Trophoblast cell (in vitro differentiated cells and primary cell): ENCODE results near the gene ZNF526.
A peak's percentile ranks its signal among the peaks of the same experiment; 100 is the strongest.

Source experiments
- DNase-seq, 2 donors: peaks; one replicate each; pipeline ENCODE4 v3.0.0-alpha.2; 2016
- H2AFZ ChIP-seq: 2 replicates; pipeline ENCODE4 v1.6.1; 2013; ENCODE audit warnings: low read length, moderate library complexity, mild to moderate bottlenecking; ENCODE audit not compliant: insufficient read depth, poor library complexity
- H2AK5ac ChIP-seq: 2 replicates; pipeline ENCODE4 v1.6.1; 2013; ENCODE audit warnings: mild to moderate bottlenecking, low read length
- H2BK120ac ChIP-seq: 2 replicates; pipeline ENCODE4 v1.6.1; 2013; ENCODE audit warnings: low read length, mild to moderate bottlenecking, moderate library complexity; ENCODE audit not compliant: insufficient read depth, poor library complexity
- H2BK12ac ChIP-seq: 2 replicates; pipeline ENCODE4 v1.6.1; 2013; ENCODE audit warnings: mild to moderate bottlenecking, low read length, moderate library complexity
- H2BK5ac ChIP-seq: 2 replicates; pipeline ENCODE4 v1.6.1; 2013; ENCODE audit warnings: low read length, low read depth, moderate library complexity, mild to moderate bottlenecking; ENCODE audit not compliant: poor library complexity
- H3K14ac ChIP-seq: 2 replicates; pipeline ENCODE4 v1.6.1; 2013; ENCODE audit warnings: mild to moderate bottlenecking, low read length
- H3K18ac ChIP-seq: 2 replicates; pipeline ENCODE4 v1.6.1; 2013; ENCODE audit warnings: mild to moderate bottlenecking, low read length
- H3K23ac ChIP-seq: 2 replicates; pipeline ENCODE4 v1.6.1; 2013; ENCODE audit warnings: low read length
- H3K27ac ChIP-seq: 2 replicates; pipeline ENCODE4 v1.5.1; 2013; ENCODE audit warnings: low read depth, mild to moderate bottlenecking, inconsistent platforms, low read length, moderate library complexity
- H3K27me3 ChIP-seq: 2 replicates; pipeline ENCODE4 v1.6.1; 2013; ENCODE audit warnings: inconsistent platforms, mild to moderate bottlenecking, low read length, moderate library complexity; ENCODE audit not compliant: insufficient read depth
- H3K36me3 ChIP-seq, 2 experiments: 1 replicate in 1 of 2; 2 replicates in 1 of 2; pipeline ENCODE4 v1.6.1; 2013; ENCODE audit warnings: low read length in 2 of 2, mild to moderate bottlenecking in 2 of 2, moderate library complexity in 1 of 2; ENCODE audit not compliant: insufficient read depth in 2 of 2, control insufficient read depth in 1 of 2
- H3K4ac ChIP-seq: 2 replicates; pipeline ENCODE4 v1.6.1; 2013; ENCODE audit warnings: low read depth, mild to moderate bottlenecking, low read length, moderate library complexity
- H3K4me1 ChIP-seq, 2 experiments: 1 replicate in 1 of 2; 2 replicates in 1 of 2; pipeline ENCODE4 v1.6.1; 2013; ENCODE audit warnings: low read length in 2 of 2, mild to moderate bottlenecking in 2 of 2, moderate library complexity in 1 of 2; ENCODE audit not compliant: insufficient read depth in 2 of 2, control insufficient read depth in 1 of 2
- H3K4me2 ChIP-seq: 2 replicates; pipeline ENCODE4 v1.6.1; 2013; ENCODE audit warnings: inconsistent platforms, mild to moderate bottlenecking, low read length, moderate library complexity
- H3K4me3 ChIP-seq: 2 replicates; pipeline ENCODE4 v1.5.1; 2013; ENCODE audit warnings: mild to moderate bottlenecking, low read depth, low read length, inconsistent platforms
- H3K79me1 ChIP-seq: one replicate; pipeline ENCODE4 v1.6.1; 2013; ENCODE audit warnings: low read length
- H3K79me2 ChIP-seq: 2 replicates; pipeline ENCODE4 v1.6.1; 2013; ENCODE audit warnings: low read length, mild to moderate bottlenecking; ENCODE audit not compliant: control insufficient read depth, insufficient read depth, poor library complexity
- H3K9ac ChIP-seq: 2 replicates; pipeline ENCODE4 v1.6.1; 2013; ENCODE audit warnings: mild to moderate bottlenecking, low read length
- H3K9me3 ChIP-seq: 2 replicates; pipeline ENCODE4 v1.6.1; 2013; ENCODE audit warnings: low read depth, mild to moderate bottlenecking, control low read depth, inconsistent platforms, low read length; ENCODE audit not compliant: insufficient read depth
- H4K12ac ChIP-seq: 2 replicates; pipeline ENCODE4 v1.6.1; 2013; ENCODE audit warnings: low read depth, mild to moderate bottlenecking, low read length, moderate library complexity
- H4K8ac ChIP-seq: 2 replicates; pipeline ENCODE4 v1.6.1; 2013; ENCODE audit warnings: low read depth, mild to moderate bottlenecking, low read length, moderate library complexity
- H4K91ac ChIP-seq: one replicate; pipeline ENCODE4 v1.6.1; 2013; ENCODE audit warnings: low read depth, mild to moderate bottlenecking, low read length, moderate library complexity
- WGBS: extraction: QIAGEN DNeasy Blood & Tissue Kit; methylation state at CpG from one replicate; pipeline ENCODE4 v1.1.7; 2013; ENCODE audit warnings: missing lambda C conversion rate; ENCODE audit not compliant: insufficient read length, insufficient coverage; ENCODE audit errors: extremely low coverage; 5-methylcytosine and 5-hydroxymethylcytosine counted together

The ZNF526 gene

DNA sequence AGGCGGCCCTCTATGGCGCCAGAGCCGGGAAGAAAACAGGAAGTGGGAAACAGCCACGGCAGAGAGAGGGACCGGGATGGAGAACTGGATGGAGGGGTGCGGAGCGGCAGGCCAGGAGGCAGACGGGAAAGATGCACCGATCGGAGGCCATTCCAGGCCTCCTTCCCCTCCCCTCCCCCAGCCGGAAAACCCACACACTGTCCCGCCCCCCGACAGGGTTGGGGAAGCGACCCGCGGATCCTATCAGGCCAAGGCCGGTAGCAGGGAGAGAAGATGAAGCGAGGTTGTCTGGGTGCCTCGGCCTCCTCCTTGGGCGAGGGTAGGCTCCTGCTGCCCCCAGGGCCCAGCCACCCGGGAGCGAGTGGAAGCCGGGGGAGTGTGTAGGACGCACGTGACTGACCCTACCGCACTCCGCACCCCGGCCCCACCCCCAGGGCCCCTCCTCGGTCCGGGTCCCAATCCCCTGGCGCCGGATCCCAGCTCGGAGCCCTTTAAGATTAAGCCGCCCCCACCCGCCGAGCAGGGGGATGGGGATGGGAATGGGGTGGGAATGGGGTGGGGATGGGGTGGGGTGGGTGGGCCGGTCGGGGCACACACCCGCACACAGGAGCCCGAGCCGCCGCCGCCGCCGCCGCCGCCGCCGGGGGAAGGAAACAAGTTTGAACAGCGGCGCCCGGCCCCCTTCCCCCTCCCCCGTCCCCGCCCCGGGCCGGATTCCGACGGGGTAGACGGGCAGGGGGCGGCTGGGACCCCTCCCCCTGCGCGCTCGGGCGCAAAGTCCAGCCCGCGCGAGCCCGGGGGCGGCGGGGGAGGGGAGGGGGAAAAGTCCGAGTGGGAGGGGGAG is 33.4 kb downstream of the ZNF526 start:
- Histone ChIP-seq H3K9me3 (no peaks in the 10 kb centered on the region), H3K23ac (no peak overlapping the region), H2AFZ (peak overlapping the region; percentile 69), H3K27me3 (no peaks in the 10 kb centered on the region), H4K12ac (peak overlapping the region; percentile 87), H3K79me1 (peaks cover 31% of the 10 kb centered on the region), H2BK12ac (peak overlapping the region; percentile 46), H3K27ac (peak overlapping the region; percentile 96), H3K4ac (peak overlapping the region; percentile 73), H3K79me2 (peaks cover 32% of the 10 kb centered on the region), H3K9ac (peak overlapping the region; percentile 50), H4K91ac (peak overlapping the region; percentile 98), H2BK5ac (peak overlapping the region; percentile 99), H4K8ac (peak overlapping the region; percentile 83), H3K18ac (peak overlapping the region; percentile 69), H3K14ac (peak overlapping the region; percentile 97), H3K4me3 (peak overlapping the region; percentile 99), H3K36me3 (peaks cover 24 to 35% of the 10 kb centered on the region in 2 experiments), H3K4me1 (peaks cover 18 to 23% of the 10 kb centered on the region in 2 experiments), H3K4me2 (peak overlapping the region; percentile 75), H2AK5ac (peak overlapping the region; percentile 98), H2BK120ac (peak overlapping the region; percentile 61)
- DNase-seq, result peak; percentile 20 to 40
- no CpG with 5 or more reads among the region's 71 CpGs for WGBS

DNA sequence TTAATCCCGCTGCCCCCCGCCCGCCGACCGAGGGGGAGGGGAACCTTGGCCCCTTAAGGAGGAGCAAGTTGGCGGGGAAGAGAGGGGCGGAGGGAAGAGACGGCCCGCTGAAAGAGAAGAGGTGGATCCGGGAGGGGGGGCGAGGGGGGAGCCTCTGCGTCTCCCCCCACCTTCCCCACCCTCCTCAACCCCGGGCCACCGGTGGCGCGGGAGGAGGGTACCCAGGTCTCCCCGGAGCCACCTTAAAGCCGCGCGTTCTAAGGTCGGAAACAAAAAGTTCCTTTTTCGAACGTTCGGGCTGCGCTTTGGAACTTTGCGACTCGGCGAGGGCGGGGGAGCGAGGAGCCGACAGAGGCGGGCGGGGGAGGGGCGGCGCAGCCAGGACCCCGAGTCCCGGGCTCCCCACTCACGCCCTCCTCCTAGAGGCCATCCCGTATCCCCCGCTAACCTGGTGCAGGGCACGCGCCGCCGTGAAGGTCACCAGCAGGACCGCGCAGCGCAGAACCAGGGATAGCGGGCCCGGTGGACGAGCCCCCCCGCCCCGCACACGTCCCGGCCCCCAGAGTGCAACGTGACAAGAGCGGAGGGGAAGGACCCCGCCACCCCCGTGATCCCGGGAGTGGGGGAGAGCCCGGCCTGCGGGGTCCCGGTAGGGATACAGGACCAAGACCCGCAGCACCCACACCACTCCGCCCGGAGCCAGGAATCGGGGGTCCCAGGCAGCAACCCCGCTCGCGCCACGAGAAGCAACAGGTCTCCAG is 34.2 kb downstream of the ZNF526 start:
- H3K4me1 ChIP-seq, result peaks cover 18 to 23% of the 10 kb centered on the region in 2 experiments
- peak overlapping the region; percentile 76 for H2BK12ac ChIP-seq
- H3K79me1 ChIP-seq, result peaks cover 31% of the 10 kb centered on the region
- H3K4me2 ChIP-seq, result peak overlapping the region; percentile 63
- WGBS, result no CpG with 5 or more reads among the region's 70 CpGs
- peak overlapping the region; percentile 96 for H3K27ac ChIP-seq
- peak overlapping the region; percentile 100 for H2AK5ac ChIP-seq
- H3K36me3 ChIP-seq, result peaks cover 16 to 26% of the 10 kb centered on the region in 2 experiments
- H4K12ac ChIP-seq, result peak overlapping the region; percentile 97
- peak overlapping the region; percentile 97 for H2BK120ac ChIP-seq
- peak overlapping the region; percentile 99 for H2BK5ac ChIP-seq
- H3K23ac ChIP-seq, result no peak overlapping the region
- no peaks in the 10 kb centered on the region for H3K27me3 ChIP-seq
- H4K91ac ChIP-seq, result peak overlapping the region; percentile 98
- peak overlapping the region; percentile 99 for H3K4me3 ChIP-seq
- peak overlapping the region; percentile 45 for H2AFZ ChIP-seq
- peak overlapping the region; percentile 95 for H3K9ac ChIP-seq
- H3K14ac ChIP-seq, result peak overlapping the region; percentile 99
- DNase-seq, result peak; percentile 41 to 72
- peaks cover 32% of the 10 kb centered on the region for H3K79me2 ChIP-seq
- H3K9me3 ChIP-seq, result no peaks in the 10 kb centered on the region
- H3K18ac ChIP-seq, result peak overlapping the region; percentile 100
- H3K4ac ChIP-seq, result peak overlapping the region; percentile 100
- peak overlapping the region; percentile 76 for H4K8ac ChIP-seq

DNA sequence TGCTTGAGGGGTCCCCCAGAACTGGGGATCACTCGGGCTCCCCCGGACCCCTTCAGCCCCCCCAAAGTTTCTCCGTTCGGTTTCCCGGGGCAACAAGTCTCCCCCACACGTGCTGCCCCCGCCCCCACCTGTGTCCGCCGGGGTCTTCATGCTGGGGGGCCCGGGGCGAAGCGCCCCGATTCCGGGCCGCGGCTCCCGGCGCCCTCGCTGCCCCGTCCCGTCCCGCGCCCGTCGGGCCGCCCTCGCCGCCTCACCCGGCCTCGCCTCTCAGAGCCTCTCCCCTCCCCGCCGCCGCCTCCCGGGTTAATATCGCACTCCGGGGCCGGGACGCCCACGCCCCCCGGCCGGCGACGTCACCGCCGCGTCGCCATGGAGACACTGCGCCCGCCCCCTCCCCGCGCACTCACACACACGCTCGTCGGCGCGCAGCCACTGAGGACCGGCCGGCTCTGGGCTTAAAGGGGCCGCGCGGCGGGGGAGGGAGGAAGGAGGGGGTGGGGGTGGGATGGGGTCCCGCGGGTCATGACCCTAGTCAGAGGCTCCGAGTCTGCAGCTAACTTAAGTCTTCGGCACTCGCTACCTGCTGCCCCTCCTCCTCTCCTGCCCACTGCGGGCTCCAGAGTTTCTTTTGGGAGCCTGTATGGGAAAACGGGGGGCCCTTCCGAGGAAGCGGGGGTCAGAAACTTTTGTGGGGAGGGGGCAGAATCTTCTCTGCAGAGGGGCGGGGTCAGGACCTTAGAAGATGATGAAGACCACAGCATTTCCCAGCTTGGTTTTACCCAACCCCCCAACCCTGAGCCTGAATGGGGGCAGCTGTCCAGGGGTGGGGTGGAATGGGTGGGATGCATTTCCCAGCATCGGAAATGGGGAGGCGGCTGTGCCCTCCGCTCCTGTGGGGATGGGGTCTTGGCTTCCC is 35.0 kb downstream of the ZNF526 start, which contains the start of gene ERF:
ERF (minus strand) TSS at position 279 of the 916 bp plus-strand sequence; CDS start at position 150, 129 bp downstream.
- Histone ChIP-seq H3K79me1 (peaks cover 31% of the 10 kb centered on the region), H4K91ac (peak within 1 kb of the TSS; percentile 98), H3K18ac (peak within 1 kb of the TSS; percentile 100), H3K4me2 (peak within 1 kb of the TSS; percentile 95), H4K12ac (peak within 1 kb of the TSS; percentile 97), H3K14ac (peak within 1 kb of the TSS; percentile 99), H3K4me3 (peak within 1 kb of the TSS; percentile 99), H2AK5ac (peak within 1 kb of the TSS; percentile 100), H2BK12ac (peak within 1 kb of the TSS; percentile 84), H2AFZ (peak within 1 kb of the TSS; percentile 53), H3K4ac (peak within 1 kb of the TSS; percentile 100), H3K9me3 (no peaks in the 10 kb centered on the region), H3K4me1 (peaks cover 18 to 23% of the 10 kb centered on the region in 2 experiments), H2BK5ac (peak within 1 kb of the TSS; percentile 99), H4K8ac (peak within 1 kb of the TSS; percentile 87), H3K36me3 (peaks cover 7 to 18% of the 10 kb centered on the region in 2 experiments), H3K23ac (no peak within 1 kb of the TSS), H3K27me3 (no peaks in the 10 kb centered on the region), H3K79me2 (peaks cover 32% of the 10 kb centered on the region), H3K9ac (peak within 1 kb of the TSS; percentile 95), H2BK120ac (peak within 1 kb of the TSS; percentile 97), H3K27ac (peak within 1 kb of the TSS; percentile 96)
- no CpG with 5 or more reads among the region's 75 CpGs for WGBS
- DNase-seq, result peak; percentile 91 to 97
